ENCODE measurements around the gene MROH2A. TPM values are rescaled to one million over a fixed set of nuclear protein-coding genes. Genes with fewer than 3 reads are reported as not detected.

The MROH2A gene
- total RNA-seq, 1 donor from 2014 or later = not detected

GRCh38 chr2:233816771-233817170 lies 38.6 kb downstream of the MROH2A start:
- Mint-ChIP-seq H3K36me3 (ENCODE audit: unreplicated experiment) (no peaks in the 10 kb centered on the region), H3K27me3 (ENCODE audit: unreplicated experiment) (peaks cover 7% of the 10 kb centered on the region), H3K4me3 (ENCODE audit: unreplicated experiment) (no peak overlapping the region), H3K4me1 (ENCODE audit: low read depth, unreplicated experiment) (peaks cover 3% of the 10 kb centered on the region), H3K9me3 (ENCODE audit: unreplicated experiment) (peaks cover 4% of the 10 kb centered on the region), H3K27ac (ENCODE audit: unreplicated experiment) (no peak overlapping the region)
- TF ChIP-seq, protein P1, sequence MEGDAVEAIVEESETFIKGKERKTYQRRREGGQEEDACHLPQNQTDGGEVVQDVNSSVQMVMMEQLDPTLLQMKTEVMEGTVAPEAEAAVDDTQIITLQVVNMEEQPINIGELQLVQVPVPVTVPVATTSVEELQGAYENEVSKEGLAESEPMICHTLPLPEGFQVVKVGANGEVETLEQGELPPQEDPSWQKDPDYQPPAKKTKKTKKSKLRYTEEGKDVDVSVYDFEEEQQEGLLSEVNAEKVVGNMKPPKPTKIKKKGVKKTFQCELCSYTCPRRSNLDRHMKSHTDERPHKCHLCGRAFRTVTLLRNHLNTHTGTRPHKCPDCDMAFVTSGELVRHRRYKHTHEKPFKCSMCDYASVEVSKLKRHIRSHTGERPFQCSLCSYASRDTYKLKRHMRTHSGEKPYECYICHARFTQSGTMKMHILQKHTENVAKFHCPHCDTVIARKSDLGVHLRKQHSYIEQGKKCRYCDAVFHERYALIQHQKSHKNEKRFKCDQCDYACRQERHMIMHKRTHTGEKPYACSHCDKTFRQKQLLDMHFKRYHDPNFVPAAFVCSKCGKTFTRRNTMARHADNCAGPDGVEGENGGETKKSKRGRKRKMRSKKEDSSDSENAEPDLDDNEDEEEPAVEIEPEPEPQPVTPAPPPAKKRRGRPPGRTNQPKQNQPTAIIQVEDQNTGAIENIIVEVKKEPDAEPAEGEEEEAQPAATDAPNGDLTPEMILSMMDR (IDR thresholded peaks at IDR 0.05; ENCODE audit: partially characterized antibody, unreplicated experiment) = no peak
- no peak for DNase-seq

DNA sequence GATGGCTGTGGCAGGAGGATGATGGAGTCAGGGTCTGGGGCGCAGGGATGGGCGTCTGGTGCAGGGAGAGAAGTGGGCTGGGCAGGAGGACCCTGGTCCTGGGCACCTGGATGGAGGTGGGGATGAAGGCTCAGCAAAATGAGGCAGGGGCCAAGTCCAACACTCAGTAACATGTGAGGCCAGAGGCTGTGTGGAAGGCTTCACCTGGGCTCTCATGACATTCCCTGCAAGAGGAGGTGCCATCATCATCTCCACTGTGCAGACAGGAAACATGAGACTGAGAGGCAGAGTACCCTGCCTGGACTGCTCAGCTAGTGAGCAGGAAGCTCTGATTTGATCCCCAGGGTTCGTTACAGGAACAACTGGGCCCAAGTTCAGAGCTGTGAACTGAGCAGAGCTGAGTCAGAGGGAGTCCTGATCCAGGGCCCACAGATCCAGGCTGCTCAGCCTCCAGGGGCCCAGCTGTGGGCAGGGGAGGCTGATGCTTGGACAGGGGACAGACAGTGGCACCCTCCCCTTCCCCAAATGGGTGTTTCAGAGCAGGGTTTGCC lies 39.3 kb downstream of the MROH2A start:
- Mint-ChIP-seq H3K4me3 (ENCODE audit: unreplicated experiment) (no peak overlapping the region), H3K27me3 (ENCODE audit: unreplicated experiment) (peaks cover 7% of the 10 kb centered on the region), H3K9me3 (ENCODE audit: unreplicated experiment) (peaks cover 4% of the 10 kb centered on the region), H3K27ac (ENCODE audit: unreplicated experiment) (no peak overlapping the region), H3K36me3 (ENCODE audit: unreplicated experiment) (no peaks in the 10 kb centered on the region), H3K4me1 (ENCODE audit: low read depth, unreplicated experiment) (peaks cover 3% of the 10 kb centered on the region)
- TF ChIP-seq, protein P1 (IDR thresholded peaks at IDR 0.05; ENCODE audit: partially characterized antibody, unreplicated experiment) = no peak
- no peak for DNase-seq

GRCh38 chr2:233817995-233818638 lies 40.0 kb downstream of the MROH2A start:
- H3K27me3 Mint-ChIP-seq (ENCODE audit: unreplicated experiment) = peaks cover 7% of the 10 kb centered on the region
- TF ChIP-seq, protein P1 (IDR thresholded peaks at IDR 0.05; ENCODE audit: partially characterized antibody, unreplicated experiment) = no peak
- no peak for DNase-seq
- H3K4me1 Mint-ChIP-seq (ENCODE audit: low read depth, unreplicated experiment) = peaks cover 3% of the 10 kb centered on the region
- H3K9me3 Mint-ChIP-seq (ENCODE audit: unreplicated experiment) = peaks cover 4% of the 10 kb centered on the region
- no peak overlapping the region for H3K27ac Mint-ChIP-seq (ENCODE audit: unreplicated experiment)
- no peaks in the 10 kb centered on the region for H3K36me3 Mint-ChIP-seq (ENCODE audit: unreplicated experiment)
- no peak overlapping the region for H3K4me3 Mint-ChIP-seq (ENCODE audit: unreplicated experiment)

DNA sequence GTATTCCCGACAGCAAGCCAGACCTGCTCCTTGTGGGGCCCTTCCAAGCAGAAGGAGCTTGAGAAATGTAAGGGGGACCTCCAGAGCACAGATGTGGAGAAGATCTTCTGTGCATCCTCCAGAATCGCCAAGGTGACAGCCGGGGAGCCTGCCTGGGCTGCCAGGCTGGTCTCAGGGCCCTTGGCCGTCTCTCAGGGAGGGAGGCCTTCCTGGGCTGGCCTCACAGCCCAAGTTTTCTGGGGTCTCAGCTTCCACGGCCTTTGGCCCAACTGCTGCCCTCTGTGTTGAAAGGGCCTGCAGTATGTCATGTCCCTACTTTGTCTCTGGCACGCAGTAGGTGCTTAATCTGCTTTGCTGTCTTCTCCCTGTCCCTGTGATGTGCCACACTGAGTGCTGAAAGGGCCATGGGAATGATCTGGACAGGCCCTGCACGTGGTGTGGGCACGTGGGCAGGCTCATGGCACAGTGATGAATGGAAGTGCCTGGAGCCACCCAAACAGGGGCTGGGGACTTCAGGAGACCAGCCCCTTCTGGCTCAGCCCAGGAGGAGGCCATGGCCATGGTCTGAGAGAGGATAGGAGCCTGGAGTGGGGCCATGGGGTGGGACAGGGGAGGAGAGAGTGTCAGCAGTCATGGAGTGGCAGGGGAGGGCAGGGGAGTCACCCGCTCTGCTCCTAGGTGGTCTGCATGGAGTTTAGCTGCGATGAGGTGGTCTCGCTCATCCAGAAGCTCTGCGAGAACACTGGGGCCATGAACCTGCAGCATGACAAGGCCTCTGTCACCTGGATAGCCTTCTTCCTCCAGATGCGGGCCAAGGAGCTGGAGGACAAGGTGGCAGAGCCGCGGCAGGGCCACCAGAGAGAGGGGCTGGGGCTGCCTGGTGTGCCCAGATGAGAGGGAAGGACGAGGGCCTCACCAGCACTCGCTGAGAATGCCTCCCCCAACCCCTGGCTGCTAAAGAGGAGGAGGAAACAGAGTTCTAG lies 40.8 kb downstream of the MROH2A start:
- Mint-ChIP-seq H3K4me3 (ENCODE audit: unreplicated experiment) (no peak overlapping the region), H3K9me3 (ENCODE audit: unreplicated experiment) (peaks cover 4% of the 10 kb centered on the region), H3K27me3 (ENCODE audit: unreplicated experiment) (peaks cover 7% of the 10 kb centered on the region), H3K36me3 (ENCODE audit: unreplicated experiment) (no peaks in the 10 kb centered on the region), H3K27ac (ENCODE audit: unreplicated experiment) (no peak overlapping the region), H3K4me1 (ENCODE audit: low read depth, unreplicated experiment) (peaks cover 3% of the 10 kb centered on the region)
- TF ChIP-seq, protein P1 (IDR thresholded peaks at IDR 0.05; ENCODE audit: partially characterized antibody, unreplicated experiment) = no peak
- DNase-seq = no peak

Measured in glutamatergic neuron (in vitro differentiated cells).